Measurements from ENCODE around the gene OSBPL8.

OSBPL8 gene

GRCh38 chr12:76559400-76560085 is at the start of gene OSBPL8:
Gene OSBPL8, minus strand, starts transcription at chr12:76559771. Its CDS starts 72,220 bp downstream, at chr12:76487551.
- peak; percentile 95 for DNase-seq (ENCODE audit: low spot score)

GRCh38 chr12:76608070-76608469 is 48.5 kb upstream of the OSBPL8 start:
- no peak for DNase-seq (ENCODE audit: low spot score)

- no peak for DNase-seq (ENCODE audit: low spot score)
These were observed 35.5 kb upstream of the OSBPL8 start for GRCh38 chr12:76595056-76595455.

- no peak for DNase-seq (ENCODE audit: low spot score)
These were observed 31.9 kb upstream of the OSBPL8 start for GRCh38 chr12:76591476-76591875.

GRCh38 chr12:76590131-76590530 is 30.6 kb upstream of the OSBPL8 start:
- no peak for DNase-seq (ENCODE audit: low spot score)

GRCh38 chr12:76588881-76589565 is 29.5 kb upstream of the OSBPL8 start:
- peak; percentile 31 for DNase-seq (ENCODE audit: low spot score)

GRCh38 chr12:76587428-76588178 is 28.0 kb upstream of the OSBPL8 start:
- no peak for DNase-seq (ENCODE audit: low spot score)

GRCh38 chr12:76586764-76587395 is 27.3 kb upstream of the OSBPL8 start:
- DNase-seq (ENCODE audit: low spot score): peak; percentile 15

- no peak for DNase-seq (ENCODE audit: low spot score)
These were observed 23.7 kb upstream of the OSBPL8 start for GRCh38 chr12:76583301-76583700.

- no peak for DNase-seq (ENCODE audit: low spot score)
These were observed 14.3 kb upstream of the OSBPL8 start for GRCh38 chr12:76573840-76574373.

GRCh38 chr12:76571256-76571655 is 11.7 kb upstream of the OSBPL8 start:
- DNase-seq (ENCODE audit: low spot score): no peak

GRCh38 chr12:76569685-76570604 is 10.4 kb upstream of the OSBPL8 start:
- DNase-seq (ENCODE audit: low spot score): no peak

GRCh38 chr12:76568888-76569551 is 9.4 kb upstream of the OSBPL8 start:
- DNase-seq (ENCODE audit: low spot score): no peak

- no peak for DNase-seq (ENCODE audit: low spot score)
These were observed 8.6 kb upstream of the OSBPL8 start for GRCh38 chr12:76568130-76568529.

- DNase-seq (ENCODE audit: low spot score): no peak
These were observed 3.5 kb upstream of the OSBPL8 start for GRCh38 chr12:76563061-76563460.

GRCh38 chr12:76562130-76562529 is 2.6 kb upstream of the OSBPL8 start:
- no peak for DNase-seq (ENCODE audit: low spot score)

GRCh38 chr12:76560086-76560491 is 518 bp upstream of the OSBPL8 start:
- no peak for DNase-seq (ENCODE audit: low spot score)

GRCh38 chr12:76558684-76559399 is 729 bp downstream of the OSBPL8 start:
- peak; percentile 41 for DNase-seq (ENCODE audit: low spot score)

GRCh38 chr12:76556368-76556767 is 3.2 kb downstream of the OSBPL8 start:
- DNase-seq (ENCODE audit: low spot score): no peak

- DNase-seq (ENCODE audit: low spot score): no peak
These were observed 3.8 kb downstream of the OSBPL8 start for GRCh38 chr12:76555797-76556196.
